HFF-Myc (cell line): ENCODE data around the gene RUNX2.

Experiments
- DNase-seq: peaks from one replicate; pipeline ENCODE4 v3.0.0-alpha.2; 2011; ENCODE audit warnings: low read depth; ENCODE audit errors: extremely low read depth
- H3K4me3 ChIP-seq: replicated peaks from 2 replicates; pipeline ENCODE4 v1.5.1; 2011; ENCODE audit warnings: low read depth, mild to moderate bottlenecking, control low read depth, low read length
- TF ChIP-seq, protein P1 (sequence below): IDR thresholded peaks from 2 replicates; pipeline ENCODE4 v1.5.1; 2012; ENCODE audit warnings: mild to moderate bottlenecking, low read depth, low read length, control low read depth; ENCODE audit errors: missing control alignments

RUNX2 gene

DNA sequence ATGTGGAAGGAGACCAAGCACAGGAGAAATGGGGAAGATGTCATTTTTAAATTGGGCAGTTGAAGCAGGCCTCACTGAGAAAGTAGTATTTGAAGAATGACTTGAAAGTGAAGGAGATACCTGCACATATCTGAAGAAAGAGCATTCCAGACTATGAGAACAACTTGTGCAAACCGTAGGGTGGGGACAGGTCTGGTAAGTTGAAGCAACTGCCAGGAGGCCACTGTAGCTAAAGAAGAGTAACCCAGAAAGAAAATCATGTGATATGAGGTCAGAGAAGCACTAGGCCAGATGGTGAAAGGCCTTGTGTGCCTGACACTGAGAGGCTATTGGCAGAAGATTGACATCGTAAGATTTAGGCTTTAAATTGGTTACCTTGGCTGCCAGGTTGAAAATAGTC is 54.3 kb downstream of the RUNX2 start:
- DNase-seq: no peak
- TF ChIP-seq, protein P1, sequence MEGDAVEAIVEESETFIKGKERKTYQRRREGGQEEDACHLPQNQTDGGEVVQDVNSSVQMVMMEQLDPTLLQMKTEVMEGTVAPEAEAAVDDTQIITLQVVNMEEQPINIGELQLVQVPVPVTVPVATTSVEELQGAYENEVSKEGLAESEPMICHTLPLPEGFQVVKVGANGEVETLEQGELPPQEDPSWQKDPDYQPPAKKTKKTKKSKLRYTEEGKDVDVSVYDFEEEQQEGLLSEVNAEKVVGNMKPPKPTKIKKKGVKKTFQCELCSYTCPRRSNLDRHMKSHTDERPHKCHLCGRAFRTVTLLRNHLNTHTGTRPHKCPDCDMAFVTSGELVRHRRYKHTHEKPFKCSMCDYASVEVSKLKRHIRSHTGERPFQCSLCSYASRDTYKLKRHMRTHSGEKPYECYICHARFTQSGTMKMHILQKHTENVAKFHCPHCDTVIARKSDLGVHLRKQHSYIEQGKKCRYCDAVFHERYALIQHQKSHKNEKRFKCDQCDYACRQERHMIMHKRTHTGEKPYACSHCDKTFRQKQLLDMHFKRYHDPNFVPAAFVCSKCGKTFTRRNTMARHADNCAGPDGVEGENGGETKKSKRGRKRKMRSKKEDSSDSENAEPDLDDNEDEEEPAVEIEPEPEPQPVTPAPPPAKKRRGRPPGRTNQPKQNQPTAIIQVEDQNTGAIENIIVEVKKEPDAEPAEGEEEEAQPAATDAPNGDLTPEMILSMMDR: no peak
- no peak overlapping the region for H3K4me3 ChIP-seq

DNA sequence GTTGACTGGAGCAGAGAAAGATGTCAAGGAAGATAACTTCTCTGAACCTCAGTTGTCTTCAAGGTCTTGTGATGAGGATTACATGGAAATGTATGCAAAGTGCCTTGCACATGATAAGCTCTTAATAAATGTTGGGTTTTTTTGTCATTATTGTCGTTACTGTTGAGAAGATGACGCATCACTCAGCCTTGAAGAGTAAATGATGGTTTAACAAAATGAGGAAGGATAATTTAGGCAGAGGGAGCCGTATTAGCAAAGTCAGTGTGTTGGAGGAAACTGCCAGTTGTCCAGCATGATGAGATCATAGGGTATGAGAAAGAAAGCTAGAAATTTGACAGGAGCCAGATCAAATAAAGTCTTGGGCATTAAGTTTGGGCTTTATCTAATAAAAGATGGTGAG is 58.4 kb downstream of the RUNX2 start:
- H3K4me3 ChIP-seq: no peak overlapping the region
- TF ChIP-seq, protein P1: no peak
- no peak for DNase-seq

DNA sequence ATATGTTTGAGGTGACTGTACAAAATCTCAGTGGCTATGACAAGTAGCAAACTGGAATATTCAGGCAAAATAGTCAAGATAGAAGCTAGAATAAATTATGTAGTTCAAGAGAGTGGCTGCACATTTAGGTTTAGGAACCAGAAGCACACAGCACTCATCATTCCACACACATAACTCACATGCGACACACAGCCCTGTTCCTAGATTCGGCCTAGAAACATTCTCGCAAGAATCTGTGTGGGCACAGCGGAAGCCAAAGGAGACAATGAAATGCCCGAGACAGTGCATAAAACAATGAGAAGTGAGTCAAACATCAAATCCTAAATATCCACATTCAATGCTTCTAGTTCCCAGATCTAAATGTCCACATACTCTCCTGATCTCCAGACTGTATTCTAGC is 59.1 kb downstream of the RUNX2 start:
- TF ChIP-seq, protein P1: no peak

DNA sequence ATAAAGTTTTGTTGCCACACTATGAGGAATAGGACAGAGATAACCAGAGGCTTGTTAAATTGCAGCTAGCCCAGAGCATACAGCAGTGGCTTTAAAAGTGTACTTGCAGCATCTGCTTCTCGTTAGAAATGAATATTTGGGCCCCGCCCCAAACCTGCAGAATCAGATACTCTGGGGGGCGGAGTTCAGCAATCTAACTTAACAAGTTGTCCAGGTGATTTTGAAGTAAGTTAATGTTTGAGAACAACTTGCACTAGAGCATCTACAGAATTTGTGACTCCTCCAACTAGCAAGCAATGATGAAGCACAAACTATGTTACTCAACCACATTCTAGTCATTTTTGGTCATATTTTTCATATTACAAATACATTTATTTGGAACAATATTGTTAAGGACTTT is 60.2 kb downstream of the RUNX2 start:
- TF ChIP-seq, protein P1: no peak
- no peak overlapping the region for H3K4me3 ChIP-seq
- DNase-seq: no peak

More for the DNA sequence above, 59.1 kb downstream of the RUNX2 start:
- no peak overlapping the region for H3K4me3 ChIP-seq
- no peak for DNase-seq

DNA sequence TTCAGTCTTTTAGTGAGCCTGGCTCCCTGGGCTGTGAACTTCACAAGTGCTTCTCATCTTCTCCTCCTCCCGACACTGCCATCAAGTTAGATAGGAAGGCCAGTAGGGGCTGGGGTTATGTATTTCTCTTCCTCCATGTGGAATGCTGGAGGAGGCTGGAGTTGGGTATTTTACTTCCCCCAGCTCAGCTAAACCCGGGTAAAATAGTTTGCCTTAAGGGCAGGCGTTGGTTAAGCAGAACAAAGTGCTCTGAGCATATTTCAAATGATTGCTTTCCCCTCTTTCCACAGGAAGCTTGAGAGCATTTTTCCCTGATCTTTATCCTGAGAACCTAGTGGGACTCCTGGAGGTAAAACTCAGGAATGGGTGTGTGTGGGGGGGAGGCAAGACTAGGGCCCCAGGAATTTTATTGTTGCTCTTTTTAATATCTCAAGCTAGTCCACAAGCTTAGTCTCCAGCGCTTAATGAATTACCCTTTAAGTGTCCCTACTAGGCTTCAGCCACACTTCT is 66.5 kb downstream of the RUNX2 start:
- no peak for DNase-seq
- H3K4me3 ChIP-seq: no peak overlapping the region
- TF ChIP-seq, protein P1: no peak

DNA sequence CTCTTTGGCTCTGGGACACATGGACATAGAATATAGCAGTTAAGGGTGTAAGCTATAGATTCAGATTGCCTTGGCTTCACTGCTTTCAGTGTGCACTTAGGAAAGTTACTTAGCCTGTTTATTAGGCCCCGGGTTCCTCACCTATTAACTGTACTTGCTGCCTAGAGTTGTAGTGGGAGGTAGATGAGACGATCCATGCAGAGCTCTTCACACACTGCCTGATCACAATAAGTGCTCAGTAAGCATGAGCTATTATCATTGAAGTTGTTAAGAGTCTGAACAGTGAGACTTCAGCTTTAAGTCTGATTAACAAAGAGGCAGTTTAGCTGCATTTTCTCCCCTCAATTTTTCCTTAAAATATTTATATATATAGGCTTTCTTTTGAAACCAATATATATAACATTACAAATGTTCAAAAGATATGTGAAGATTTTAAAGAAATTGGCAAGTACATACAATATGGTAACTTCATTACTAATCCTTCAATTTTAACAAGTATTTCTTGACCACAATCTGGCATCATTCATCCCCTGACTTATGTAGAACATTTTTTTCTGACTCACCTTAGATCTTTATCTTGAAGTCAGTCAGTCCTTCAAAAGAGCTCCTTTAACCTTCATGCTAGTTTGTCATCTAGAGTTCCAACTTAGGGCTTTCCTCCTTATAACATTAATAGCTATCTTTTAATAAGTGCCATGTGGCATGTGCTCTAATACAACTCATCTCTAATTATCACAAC is 70.1 kb downstream of the RUNX2 start:
- no peak for DNase-seq
- TF ChIP-seq, protein P1: no peak
- no peak overlapping the region for H3K4me3 ChIP-seq

DNA sequence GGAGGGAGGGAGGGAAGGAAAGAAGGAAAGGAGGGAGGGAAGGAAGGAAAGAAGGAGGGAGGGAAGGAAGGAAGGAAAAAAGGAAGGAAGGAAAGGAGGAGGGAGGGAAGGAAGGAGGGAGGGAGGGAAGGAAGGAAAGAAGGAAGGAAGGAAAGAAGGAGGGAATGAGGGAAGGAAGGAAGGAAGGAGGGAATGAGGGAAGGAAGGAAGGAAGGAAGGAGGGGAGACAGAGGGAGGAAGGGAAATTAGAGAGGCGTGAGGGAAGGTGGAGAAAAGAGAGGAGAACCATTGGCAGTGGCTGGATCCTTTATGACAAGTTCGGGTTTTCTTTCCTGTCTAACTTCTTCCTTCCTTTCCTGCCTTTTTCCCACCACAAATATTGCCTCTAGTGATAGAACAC is 71.9 kb downstream of the RUNX2 start:
- DNase-seq: no peak
- TF ChIP-seq, protein P1: no peak
- H3K4me3 ChIP-seq: no peak overlapping the region
